ENCODE measurements around the gene SLC38A9. TPM values are rescaled to one million over a fixed set of nuclear protein-coding genes. Genes with fewer than 3 reads are reported as not detected.
"Not testable (repeated sequence)": the region's sequence is repeated elsewhere in the genome, so short reads cannot be mapped to it uniquely, and the experiment has no call there.

Gene SLC38A9
- total RNA-seq, 1 donor from 2014 or later, result 40.6 TPM

GRCh38 chr5:55706230-55706629 lies 5.9 kb downstream of the SLC38A9 start:
- intact Hi-C loops (cut with micrococcal nuclease), result no loop called here

- intact Hi-C loops (cut with micrococcal nuclease), result no loop called here
These were observed 9.4 kb downstream of the SLC38A9 start for GRCh38 chr5:55702598-55703345.

- intact Hi-C loops (cut with micrococcal nuclease), result no loop called here
These were observed 10.5 kb downstream of the SLC38A9 start for GRCh38 chr5:55701462-55702103.

GRCh38 chr5:55700745-55701144 lies 11.4 kb downstream of the SLC38A9 start:
- intact Hi-C loops (cut with micrococcal nuclease), result no loop called here

GRCh38 chr5:55699041-55699688 lies 13.0 kb downstream of the SLC38A9 start:
- intact Hi-C loops (cut with micrococcal nuclease), result no loop called here

GRCh38 chr5:55696704-55697103 lies 15.4 kb downstream of the SLC38A9 start:
- intact Hi-C loops (cut with micrococcal nuclease), result not testable (repeated sequence)

GRCh38 chr5:55694152-55694830 lies 17.8 kb downstream of the SLC38A9 start:
- intact Hi-C loops (cut with micrococcal nuclease), result loop anchor here (5.0 kb wide), 1 partner anchor 92 kb away; no protein-coding TSS in a partner anchor

GRCh38 chr5:55692509-55692908 lies 19.6 kb downstream of the SLC38A9 start:
- intact Hi-C loops (cut with micrococcal nuclease), result loop anchor here (1.0 to 5.0 kb wide), 6 partner anchors 90 to 520 kb away; partner anchors contain the start of genes MCIDAS and PLPP1

GRCh38 chr5:55692106-55692417 lies 20.1 kb downstream of the SLC38A9 start:
- intact Hi-C loops (cut with micrococcal nuclease), result loop anchor here (1.0 to 5.0 kb wide), 6 partner anchors 90 to 520 kb away; partner anchors contain the start of genes MCIDAS and PLPP1

- intact Hi-C loops (cut with micrococcal nuclease), result loop anchor here (1.0 to 5.0 kb wide), 7 partner anchors 89 to 519 kb away; partner anchors contain the start of genes MCIDAS and PLPP1
These were observed 20.6 kb downstream of the SLC38A9 start for GRCh38 chr5:55691265-55692105.

- intact Hi-C loops (cut with micrococcal nuclease), result no loop called here
These were observed 30.1 kb downstream of the SLC38A9 start for GRCh38 chr5:55682071-55682470.

- intact Hi-C loops (cut with micrococcal nuclease), result no loop called here
These were observed 30.8 kb downstream of the SLC38A9 start for GRCh38 chr5:55681301-55681700.

GRCh38 chr5:55680353-55680752 lies 31.8 kb downstream of the SLC38A9 start:
- intact Hi-C loops (cut with micrococcal nuclease), result no loop called here

- intact Hi-C loops (cut with micrococcal nuclease), result no loop called here
These were observed 32.6 kb downstream of the SLC38A9 start for GRCh38 chr5:55679556-55679955.

GRCh38 chr5:55675119-55675518 lies 37.0 kb downstream of the SLC38A9 start:
- intact Hi-C loops (cut with micrococcal nuclease), result no loop called here

GRCh38 chr5:55674340-55674739 lies 37.8 kb downstream of the SLC38A9 start:
- intact Hi-C loops (cut with micrococcal nuclease), result no loop called here

- intact Hi-C loops (cut with micrococcal nuclease), result no loop called here
These were observed 39.6 kb downstream of the SLC38A9 start for GRCh38 chr5:55672477-55672911.

GRCh38 chr5:55671975-55672374 lies 40.1 kb downstream of the SLC38A9 start:
- intact Hi-C loops (cut with micrococcal nuclease), result no loop called here

- intact Hi-C loops (cut with micrococcal nuclease), result no loop called here
These were observed 43.8 kb downstream of the SLC38A9 start for GRCh38 chr5:55668356-55668755.

GRCh38 chr5:55667938-55668337 lies 44.2 kb downstream of the SLC38A9 start:
- intact Hi-C loops (cut with micrococcal nuclease), result no loop called here

GRCh38 chr5:55665065-55665464 lies 47.1 kb downstream of the SLC38A9 start:
- intact Hi-C loops (cut with micrococcal nuclease), result no loop called here

All from T-helper 1 cell treated with Interleukin-12 subunit alpha and Interleukin-12 subunit beta and Interleukin-4 antibody, amounts not matched to agents 30 ng/mL and 1 ng/mL, for 36 hours (primary cell).